Measurements from ENCODE around the gene CAPN2. TPM values are rescaled to one million over a fixed set of nuclear protein-coding genes. Genes with fewer than 3 reads are reported as not detected.

CAPN2 gene
- total and polyA plus RNA-seq, 2 experiments from 2014 or later, result 8.4 to 17.8 TPM

DNA sequence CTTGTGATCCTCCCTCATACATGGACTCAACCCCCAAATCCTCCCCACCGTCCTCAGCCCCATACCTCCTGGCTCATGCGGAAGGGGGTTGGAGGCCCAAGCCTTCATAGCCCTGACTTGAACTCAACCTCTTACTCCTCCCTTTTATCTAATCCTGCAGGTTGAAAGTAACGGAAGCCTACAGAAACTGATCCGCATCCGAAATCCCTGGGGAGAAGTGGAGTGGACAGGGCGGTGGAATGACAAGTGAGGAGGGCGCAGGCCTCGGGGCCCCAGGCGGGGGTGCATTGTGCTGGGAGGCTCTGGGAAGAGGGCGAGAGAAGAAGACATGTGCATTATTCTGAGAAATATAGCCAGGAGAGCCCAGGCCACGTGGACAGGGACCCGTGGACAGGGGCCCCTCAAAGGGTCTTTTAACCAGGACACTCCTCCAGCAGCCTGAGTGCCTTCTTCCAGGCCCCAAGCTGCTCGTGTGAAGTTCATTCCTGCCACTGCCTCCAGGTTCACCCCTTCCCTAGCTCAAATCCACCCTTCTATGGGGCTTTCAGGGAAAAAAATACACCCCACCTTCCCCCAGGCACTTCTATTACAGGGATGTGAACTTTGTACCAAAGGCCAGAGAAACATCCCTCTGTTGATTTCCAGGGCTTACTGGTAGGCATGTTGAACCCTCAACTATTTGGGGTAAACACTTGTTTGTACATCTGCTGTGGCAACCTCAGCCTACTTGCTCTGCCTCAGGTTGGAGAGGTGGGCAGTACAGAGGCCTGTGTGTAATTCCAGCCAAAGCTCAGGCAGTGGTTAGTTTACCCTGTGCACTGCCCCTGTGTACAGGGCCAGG lies 38.6 kb downstream of the CAPN2 start:
- TF ChIP-seq, protein P1, sequence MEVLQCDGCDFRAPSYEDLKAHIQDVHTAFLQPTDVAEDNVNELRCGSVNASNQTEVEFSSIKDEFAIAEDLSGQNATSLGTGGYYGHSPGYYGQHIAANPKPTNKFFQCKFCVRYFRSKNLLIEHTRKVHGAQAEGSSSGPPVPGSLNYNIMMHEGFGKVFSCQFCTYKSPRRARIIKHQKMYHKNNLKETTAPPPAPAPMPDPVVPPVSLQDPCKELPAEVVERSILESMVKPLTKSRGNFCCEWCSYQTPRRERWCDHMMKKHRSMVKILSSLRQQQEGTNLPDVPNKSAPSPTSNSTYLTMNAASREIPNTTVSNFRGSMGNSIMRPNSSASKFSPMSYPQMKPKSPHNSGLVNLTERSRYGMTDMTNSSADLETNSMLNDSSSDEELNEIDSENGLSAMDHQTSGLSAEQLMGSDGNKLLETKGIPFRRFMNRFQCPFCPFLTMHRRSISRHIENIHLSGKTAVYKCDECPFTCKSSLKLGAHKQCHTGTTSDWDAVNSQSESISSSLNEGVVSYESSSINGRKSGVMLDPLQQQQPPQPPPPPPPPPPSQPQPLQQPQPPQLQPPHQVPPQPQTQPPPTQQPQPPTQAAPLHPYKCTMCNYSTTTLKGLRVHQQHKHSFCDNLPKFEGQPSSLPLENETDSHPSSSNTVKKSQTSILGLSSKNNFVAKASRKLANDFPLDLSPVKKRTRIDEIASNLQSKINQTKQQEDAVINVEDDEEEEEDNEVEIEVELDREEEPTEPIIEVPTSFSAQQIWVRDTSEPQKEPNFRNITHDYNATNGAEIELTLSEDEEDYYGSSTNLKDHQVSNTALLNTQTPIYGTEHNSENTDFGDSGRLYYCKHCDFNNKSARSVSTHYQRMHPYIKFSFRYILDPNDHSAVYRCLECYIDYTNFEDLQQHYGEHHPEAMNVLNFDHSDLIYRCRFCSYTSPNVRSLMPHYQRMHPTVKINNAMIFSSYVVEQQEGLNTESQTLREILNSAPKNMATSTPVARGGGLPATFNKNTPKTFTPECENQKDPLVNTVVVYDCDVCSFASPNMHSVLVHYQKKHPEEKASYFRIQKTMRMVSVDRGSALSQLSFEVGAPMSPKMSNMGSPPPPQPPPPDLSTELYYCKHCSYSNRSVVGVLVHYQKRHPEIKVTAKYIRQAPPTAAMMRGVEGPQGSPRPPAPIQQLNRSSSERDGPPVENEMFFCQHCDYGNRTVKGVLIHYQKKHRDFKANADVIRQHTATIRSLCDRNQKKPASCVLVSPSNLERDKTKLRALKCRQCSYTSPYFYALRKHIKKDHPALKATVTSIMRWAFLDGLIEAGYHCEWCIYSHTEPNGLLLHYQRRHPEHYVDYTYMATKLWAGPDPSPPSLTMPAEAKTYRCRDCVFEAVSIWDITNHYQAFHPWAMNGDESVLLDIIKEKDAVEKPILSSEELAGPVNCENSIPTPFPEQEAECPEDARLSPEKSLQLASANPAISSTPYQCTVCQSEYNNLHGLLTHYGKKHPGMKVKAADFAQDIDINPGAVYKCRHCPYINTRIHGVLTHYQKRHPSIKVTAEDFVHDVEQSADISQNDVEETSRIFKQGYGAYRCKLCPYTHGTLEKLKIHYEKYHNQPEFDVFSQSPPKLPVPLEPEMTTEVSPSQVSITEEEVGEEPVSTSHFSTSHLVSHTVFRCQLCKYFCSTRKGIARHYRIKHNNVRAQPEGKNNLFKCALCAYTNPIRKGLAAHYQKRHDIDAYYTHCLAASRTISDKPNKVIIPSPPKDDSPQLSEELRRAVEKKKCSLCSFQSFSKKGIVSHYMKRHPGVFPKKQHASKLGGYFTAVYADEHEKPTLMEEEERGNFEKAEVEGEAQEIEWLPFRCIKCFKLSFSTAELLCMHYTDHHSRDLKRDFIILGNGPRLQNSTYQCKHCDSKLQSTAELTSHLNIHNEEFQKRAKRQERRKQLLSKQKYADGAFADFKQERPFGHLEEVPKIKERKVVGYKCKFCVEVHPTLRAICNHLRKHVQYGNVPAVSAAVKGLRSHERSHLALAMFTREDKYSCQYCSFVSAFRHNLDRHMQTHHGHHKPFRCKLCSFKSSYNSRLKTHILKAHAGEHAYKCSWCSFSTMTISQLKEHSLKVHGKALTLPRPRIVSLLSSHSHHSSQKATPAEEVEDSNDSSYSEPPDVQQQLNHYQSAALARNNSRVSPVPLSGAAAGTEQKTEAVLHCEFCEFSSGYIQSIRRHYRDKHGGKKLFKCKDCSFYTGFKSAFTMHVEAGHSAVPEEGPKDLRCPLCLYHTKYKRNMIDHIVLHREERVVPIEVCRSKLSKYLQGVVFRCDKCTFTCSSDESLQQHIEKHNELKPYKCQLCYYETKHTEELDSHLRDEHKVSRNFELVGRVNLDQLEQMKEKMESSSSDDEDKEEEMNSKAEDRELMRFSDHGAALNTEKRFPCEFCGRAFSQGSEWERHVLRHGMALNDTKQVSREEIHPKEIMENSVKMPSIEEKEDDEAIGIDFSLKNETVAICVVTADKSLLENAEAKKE (CRISPR knock-in tag; IDR thresholded peaks at IDR 0.05), result no peak
- TF ChIP-seq, protein P2, sequence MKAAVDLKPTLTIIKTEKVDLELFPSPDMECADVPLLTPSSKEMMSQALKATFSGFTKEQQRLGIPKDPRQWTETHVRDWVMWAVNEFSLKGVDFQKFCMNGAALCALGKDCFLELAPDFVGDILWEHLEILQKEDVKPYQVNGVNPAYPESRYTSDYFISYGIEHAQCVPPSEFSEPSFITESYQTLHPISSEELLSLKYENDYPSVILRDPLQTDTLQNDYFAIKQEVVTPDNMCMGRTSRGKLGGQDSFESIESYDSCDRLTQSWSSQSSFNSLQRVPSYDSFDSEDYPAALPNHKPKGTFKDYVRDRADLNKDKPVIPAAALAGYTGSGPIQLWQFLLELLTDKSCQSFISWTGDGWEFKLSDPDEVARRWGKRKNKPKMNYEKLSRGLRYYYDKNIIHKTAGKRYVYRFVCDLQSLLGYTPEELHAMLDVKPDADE (IDR thresholded peaks at IDR 0.05), result no peak
- TF ChIP-seq, protein P3, sequence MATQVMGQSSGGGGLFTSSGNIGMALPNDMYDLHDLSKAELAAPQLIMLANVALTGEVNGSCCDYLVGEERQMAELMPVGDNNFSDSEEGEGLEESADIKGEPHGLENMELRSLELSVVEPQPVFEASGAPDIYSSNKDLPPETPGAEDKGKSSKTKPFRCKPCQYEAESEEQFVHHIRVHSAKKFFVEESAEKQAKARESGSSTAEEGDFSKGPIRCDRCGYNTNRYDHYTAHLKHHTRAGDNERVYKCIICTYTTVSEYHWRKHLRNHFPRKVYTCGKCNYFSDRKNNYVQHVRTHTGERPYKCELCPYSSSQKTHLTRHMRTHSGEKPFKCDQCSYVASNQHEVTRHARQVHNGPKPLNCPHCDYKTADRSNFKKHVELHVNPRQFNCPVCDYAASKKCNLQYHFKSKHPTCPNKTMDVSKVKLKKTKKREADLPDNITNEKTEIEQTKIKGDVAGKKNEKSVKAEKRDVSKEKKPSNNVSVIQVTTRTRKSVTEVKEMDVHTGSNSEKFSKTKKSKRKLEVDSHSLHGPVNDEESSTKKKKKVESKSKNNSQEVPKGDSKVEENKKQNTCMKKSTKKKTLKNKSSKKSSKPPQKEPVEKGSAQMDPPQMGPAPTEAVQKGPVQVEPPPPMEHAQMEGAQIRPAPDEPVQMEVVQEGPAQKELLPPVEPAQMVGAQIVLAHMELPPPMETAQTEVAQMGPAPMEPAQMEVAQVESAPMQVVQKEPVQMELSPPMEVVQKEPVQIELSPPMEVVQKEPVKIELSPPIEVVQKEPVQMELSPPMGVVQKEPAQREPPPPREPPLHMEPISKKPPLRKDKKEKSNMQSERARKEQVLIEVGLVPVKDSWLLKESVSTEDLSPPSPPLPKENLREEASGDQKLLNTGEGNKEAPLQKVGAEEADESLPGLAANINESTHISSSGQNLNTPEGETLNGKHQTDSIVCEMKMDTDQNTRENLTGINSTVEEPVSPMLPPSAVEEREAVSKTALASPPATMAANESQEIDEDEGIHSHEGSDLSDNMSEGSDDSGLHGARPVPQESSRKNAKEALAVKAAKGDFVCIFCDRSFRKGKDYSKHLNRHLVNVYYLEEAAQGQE (IDR thresholded peaks at IDR 0.05; ENCODE audit: unreplicated experiment), result no peak
- TF ChIP-seq EZH2 (IDR thresholded peaks at IDR 0.05; ENCODE audit: low read depth, unreplicated experiment) (no peak), NANOG (IDR thresholded peaks at IDR 0.05; ENCODE audit: borderline replicate concordance) (no peak), POLR2AphosphoS5 (IDR thresholded peaks at IDR 0.05; ENCODE audit: low read depth) (no peak)
- TF ChIP-seq, protein P4, sequence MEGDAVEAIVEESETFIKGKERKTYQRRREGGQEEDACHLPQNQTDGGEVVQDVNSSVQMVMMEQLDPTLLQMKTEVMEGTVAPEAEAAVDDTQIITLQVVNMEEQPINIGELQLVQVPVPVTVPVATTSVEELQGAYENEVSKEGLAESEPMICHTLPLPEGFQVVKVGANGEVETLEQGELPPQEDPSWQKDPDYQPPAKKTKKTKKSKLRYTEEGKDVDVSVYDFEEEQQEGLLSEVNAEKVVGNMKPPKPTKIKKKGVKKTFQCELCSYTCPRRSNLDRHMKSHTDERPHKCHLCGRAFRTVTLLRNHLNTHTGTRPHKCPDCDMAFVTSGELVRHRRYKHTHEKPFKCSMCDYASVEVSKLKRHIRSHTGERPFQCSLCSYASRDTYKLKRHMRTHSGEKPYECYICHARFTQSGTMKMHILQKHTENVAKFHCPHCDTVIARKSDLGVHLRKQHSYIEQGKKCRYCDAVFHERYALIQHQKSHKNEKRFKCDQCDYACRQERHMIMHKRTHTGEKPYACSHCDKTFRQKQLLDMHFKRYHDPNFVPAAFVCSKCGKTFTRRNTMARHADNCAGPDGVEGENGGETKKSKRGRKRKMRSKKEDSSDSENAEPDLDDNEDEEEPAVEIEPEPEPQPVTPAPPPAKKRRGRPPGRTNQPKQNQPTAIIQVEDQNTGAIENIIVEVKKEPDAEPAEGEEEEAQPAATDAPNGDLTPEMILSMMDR (conservative IDR thresholded peaks at IDR 0.05; ENCODE audit: low read depth in 2 of 2), result no peak
- Mint-ChIP-seq H3K27me3 (ENCODE audit: insufficient read depth, low read depth, poor library complexity) (peaks cover 13% of the 10 kb centered on the region), H3K4me3 (no peak overlapping the region), H3K27ac (no peak overlapping the region), H3K9me3 (no peaks in the 10 kb centered on the region; the same call in 2 of the 3 replicates), H3K36me3 (ENCODE audit: low read depth) (peaks cover 23% of the 10 kb centered on the region), H3K4me1 (peaks cover 19% of the 10 kb centered on the region)
- no peak for DNase-seq (ENCODE audit: low spot score)
- H3F3A ChIP-seq (replicated peaks; ENCODE audit: low read depth), result no peaks in the 10 kb centered on the region
- H4K20me1 ChIP-seq (replicated peaks; ENCODE audit: insufficient read depth), result no peaks in the 10 kb centered on the region
- no peaks in the 10 kb centered on the region for H3K36me3 ChIP-seq (ENCODE audit: insufficient read depth)
- H3K79me2 ChIP-seq (replicated peaks; ENCODE audit: insufficient read depth), result no peaks in the 10 kb centered on the region
- ATAC-seq, result no peak
- no peak overlapping the region for H3K4me2 ChIP-seq
- peaks cover 15% of the 10 kb centered on the region for H3K4me1 ChIP-seq (ENCODE audit: insufficient read depth)
- no peak overlapping the region for H3K4me3 ChIP-seq
- H3K27ac ChIP-seq (ENCODE audit: low read depth), result no peak overlapping the region
- H3K9me2 ChIP-seq (ENCODE audit: insufficient read depth), result 0 out of 2 replicates have a peak, but pooled peaks cover 2% of the 10 kb centered on the region
- H3K27me3 ChIP-seq (ENCODE audit: insufficient read depth), result peaks cover 25% of the 10 kb centered on the region
- no peak overlapping the region for H2AFZ ChIP-seq
